T1000 (cell line): Measurements from ENCODE around the gene HOXB3.

ENCODE experiments used
- DNase-seq: peaks from one replicate; lab custom pipeline; 2025; ENCODE audit warnings: mixed read lengths; lab: John Stamatoyannopoulos, UW

The HOXB3 gene

DNA sequence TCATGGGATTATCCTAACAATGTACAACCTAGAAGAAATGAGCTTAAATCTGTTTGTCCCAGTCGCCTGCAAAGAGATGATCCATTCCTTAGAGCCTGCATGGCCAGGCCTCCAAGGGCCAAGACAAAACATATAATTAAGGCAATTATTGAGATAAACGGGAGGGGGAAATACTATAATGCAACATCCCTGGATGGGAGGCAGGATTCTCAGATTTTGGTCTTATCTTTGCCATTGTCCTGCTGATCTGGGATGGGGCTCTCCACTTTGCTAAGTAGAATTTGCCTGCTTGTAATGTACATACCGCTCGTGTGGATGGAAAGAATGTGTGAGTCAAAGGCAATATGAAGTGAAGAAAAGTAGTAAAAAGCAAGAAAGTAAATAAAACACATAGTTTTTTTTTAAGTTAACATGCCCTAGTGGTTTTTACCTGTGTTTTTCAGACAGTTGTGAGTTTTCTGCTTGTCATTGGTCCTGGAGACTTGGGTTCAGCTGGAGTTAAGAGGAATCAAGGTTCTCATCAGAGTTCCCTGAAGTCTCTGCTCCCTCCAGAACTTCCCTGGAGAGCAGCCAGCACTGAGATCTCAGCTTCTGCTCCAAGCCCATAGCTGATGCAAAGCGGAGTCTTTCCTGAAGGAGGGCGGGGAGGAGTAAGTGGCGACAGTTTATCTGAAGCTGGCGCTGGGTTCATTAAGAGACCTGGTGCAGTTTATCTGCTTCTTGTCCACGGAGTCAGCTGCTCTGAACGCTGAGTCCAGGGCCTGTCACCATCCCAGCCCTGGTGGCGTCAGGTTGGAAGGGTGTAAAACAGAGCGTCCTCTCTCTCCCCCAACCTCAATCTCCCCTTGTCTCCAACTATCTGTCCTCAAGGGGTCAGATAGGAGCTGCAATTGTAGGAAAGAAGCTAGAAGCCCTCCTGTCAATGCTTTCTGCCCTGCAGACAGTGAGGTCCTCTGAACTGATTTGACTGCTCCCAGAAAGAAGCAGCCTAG lies 89.3 kb downstream of the HOXB3 start:
- DNase-seq = no peak

DNA sequence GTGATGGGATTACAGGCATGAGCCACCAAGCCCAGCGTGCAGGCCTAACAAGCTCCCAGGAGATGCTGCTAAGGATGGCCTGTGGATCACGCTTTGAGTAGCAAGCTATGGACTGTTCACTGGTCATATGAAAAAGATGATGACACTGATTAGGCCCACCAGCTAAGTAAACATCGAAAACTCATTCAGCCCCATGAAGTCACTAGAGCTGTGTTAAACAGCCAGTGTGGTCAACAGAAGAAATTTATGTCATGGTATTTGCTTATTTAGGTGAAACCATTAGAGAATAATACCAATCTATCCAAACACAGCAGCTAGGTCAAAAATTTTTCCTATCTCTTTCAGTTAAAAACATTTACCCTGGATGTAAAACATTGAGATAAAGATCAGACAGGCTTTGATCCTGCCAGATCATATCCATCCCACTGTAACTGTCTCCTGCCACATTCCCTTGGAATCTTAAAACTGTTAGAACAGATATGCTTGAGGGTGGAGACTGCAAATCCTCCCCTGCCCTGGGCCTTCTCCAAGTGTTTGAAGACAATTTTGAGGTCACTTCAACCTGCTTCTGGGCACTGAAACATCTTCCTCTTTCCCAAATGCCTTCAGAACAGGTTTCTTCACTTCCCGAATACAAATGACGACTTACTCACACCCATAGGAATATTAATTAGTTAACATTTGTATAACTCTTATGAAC lies 90.2 kb downstream of the HOXB3 start:
- no peak for DNase-seq

DNA sequence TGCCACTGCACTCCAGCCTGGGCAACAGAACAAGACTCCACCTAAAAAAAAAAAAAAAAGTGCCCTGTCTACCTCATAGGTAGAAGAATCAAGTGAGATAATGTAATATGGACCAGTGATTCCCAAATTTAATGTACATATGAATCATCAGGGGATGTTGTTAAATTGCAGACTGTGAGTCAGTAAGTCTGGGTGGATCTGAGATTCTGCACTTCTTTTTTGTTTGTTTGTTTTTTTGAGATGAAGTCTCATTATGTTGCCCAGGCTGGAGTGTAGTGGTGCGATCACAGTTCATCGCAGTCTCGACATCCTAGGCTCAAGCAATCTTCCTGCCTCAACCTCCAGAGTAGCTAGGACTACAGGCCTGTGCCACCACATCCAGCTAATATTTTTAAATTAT lies 90.8 kb downstream of the HOXB3 start:
- DNase-seq = no peak
